CD14-positive monocyte (primary cell): ENCODE measurements around the gene RAN. TPM values are rescaled to one million over a fixed set of nuclear protein-coding genes. Genes with fewer than 3 reads are reported as not detected.

Experiments used
- DNase-seq, 3 donors: peaks; one replicate each; pipeline ENCODE4 v3.0.0-alpha.2; 2011 to 2022
- H2AFZ ChIP-seq: 2 replicates; pipeline ENCODE4 v1.6.0; 2012; ENCODE audit warnings: mild to moderate bottlenecking, low read depth, low read length, inconsistent platforms; ENCODE audit not compliant: insufficient read depth, poor library complexity, severe bottlenecking
- H3K27ac ChIP-seq, 2 donors: 1 replicate in 1 of 2; 2 replicates in 1 of 2; pipeline ENCODE4 v1.5.1; 2012 to 2013; ENCODE audit warnings: low read length in 2 of 2, control low read depth in 1 of 2, inconsistent platforms in 1 of 2, low read depth in 1 of 2, mild to moderate bottlenecking in 1 of 2
- H3K27me3 ChIP-seq, 2 donors: one replicate each; pipeline versions ENCODE4 v1.6.0 to v1.6.1; 2011 to 2013; ENCODE audit warnings: low read length in 2 of 2; ENCODE audit not compliant: control insufficient read depth in 2 of 2, insufficient read depth in 2 of 2
- H3K36me3 ChIP-seq, 2 donors: replicated peaks in 1 of 2; 1 replicate in 1 of 2; 2 replicates in 1 of 2; pipeline versions ENCODE4 v1.5.1 to v1.6.1; 2012 to 2013; ENCODE audit warnings: low read length in 2 of 2, control low read depth in 1 of 2, inconsistent platforms in 1 of 2, mild to moderate bottlenecking in 1 of 2; ENCODE audit not compliant: insufficient read depth in 2 of 2, control insufficient read depth in 1 of 2
- H3K4me1 ChIP-seq, 2 donors: 1 replicate in 1 of 2; 2 replicates in 1 of 2; pipeline versions ENCODE4 v1.5.1 to v1.6.1; 2012 to 2013; ENCODE audit warnings: low read length in 2 of 2, control low read depth in 1 of 2, inconsistent platforms in 1 of 2, mild to moderate bottlenecking in 1 of 2, moderate library complexity in 1 of 2; ENCODE audit not compliant: insufficient read depth in 2 of 2, control insufficient read depth in 1 of 2
- H3K4me2 ChIP-seq: replicated peaks from 2 replicates; pipeline ENCODE3; 2012; ENCODE audit warnings: low read length, moderate library complexity, mild to moderate bottlenecking; ENCODE audit not compliant: poor library complexity, severe bottlenecking; ENCODE audit errors: extremely low read depth
- H3K4me3 ChIP-seq, 3 experiments: fragments of 200-600 bp in 1 of 3; sonication (generic) in 1 of 3; replicated peaks in 1 of 3; 1 replicate in 2 of 3; 2 replicates in 1 of 3; pipeline ENCODE4 v1.5.1; 2011 to 2013; ENCODE audit warnings: low read length in 3 of 3, mild to moderate bottlenecking in 3 of 3, control low read depth in 2 of 3, low read depth in 2 of 3, inconsistent platforms in 1 of 3, moderate library complexity in 1 of 3
- H3K79me2 ChIP-seq: 2 replicates; pipeline ENCODE4 v1.6.0; 2012; ENCODE audit warnings: mild to moderate bottlenecking, control low read depth, inconsistent platforms, low read length, moderate library complexity; ENCODE audit not compliant: insufficient read depth
- H3K9ac ChIP-seq: 2 replicates; pipeline ENCODE4 v1.6.0; 2017; ENCODE audit warnings: low read length, mild to moderate bottlenecking; ENCODE audit not compliant: insufficient read depth, poor library complexity, severe bottlenecking
- H3K9me3 ChIP-seq, 2 donors: replicated peaks in 1 of 2; 1 replicate in 1 of 2; 2 replicates in 1 of 2; pipeline versions ENCODE4 v1.5.1 to v1.6.1; 2012 to 2013; ENCODE audit warnings: low read length in 2 of 2, control low read depth in 1 of 2; ENCODE audit not compliant: control insufficient read depth in 1 of 2, insufficient read depth in 1 of 2
- H4K20me1 ChIP-seq: 2 replicates; pipeline ENCODE4 v1.6.0; 2012; ENCODE audit warnings: mild to moderate bottlenecking, low read length, control low read depth, moderate library complexity; ENCODE audit not compliant: insufficient read depth
- H3K27ac Mint-ChIP-seq, 7 donors: one replicate each; pipeline ENCODE4 v1.8.0; 2020; ENCODE audit warnings: mild to moderate bottlenecking in 7 of 7, mixed read lengths in 7 of 7, moderate library complexity in 6 of 7, inconsistent platforms in 2 of 7
- H3K27me3 Mint-ChIP-seq, 3 donors: one replicate each; pipeline ENCODE4 v1.8.0; 2021 to 2022; ENCODE audit warnings: low read depth in 3 of 3, mild to moderate bottlenecking in 3 of 3, mixed read lengths in 3 of 3, moderate library complexity in 3 of 3, inconsistent platforms in 1 of 3
- H3K36me3 Mint-ChIP-seq, 2 donors: one replicate each; pipeline ENCODE4 v1.8.0; 2020; ENCODE audit warnings: mixed read lengths in 2 of 2, inconsistent platforms in 1 of 2, mild to moderate bottlenecking in 1 of 2
- H3K4me1 Mint-ChIP-seq: one replicate; pipeline ENCODE4 v1.8.0; 2020; ENCODE audit warnings: mild to moderate bottlenecking, mixed read lengths
- H3K4me3 Mint-ChIP-seq, 2 donors: one replicate each; pipeline ENCODE4 v1.8.0; 2020; ENCODE audit warnings: mild to moderate bottlenecking in 2 of 2, mixed read lengths in 2 of 2, moderate library complexity in 1 of 2
- H3K9me3 Mint-ChIP-seq, 7 donors: one replicate each; pipeline ENCODE4 v1.8.0; 2020 to 2022; ENCODE audit warnings: mixed read lengths in 7 of 7, mild to moderate bottlenecking in 6 of 7, moderate library complexity in 6 of 7, inconsistent platforms in 2 of 7
- WGBS: methylation state at CpG from one replicate; pipeline ENCODE4 v1.1.5; 2013; ENCODE audit warnings: missing lambda C conversion rate; ENCODE audit not compliant: insufficient coverage; 5-methylcytosine and 5-hydroxymethylcytosine counted together
- intact Hi-C, 2 donors: fragments of 100-400 bp; cut with micrococcal nuclease; formaldehyde crosslinking; loops; one replicate each; pipeline versions ENCODE4 v1.15.0 to v1.15.1; 2023
- polyA plus RNA-seq, 3 donors: library from polyadenylated mRNA; depleted of rRNA in 1 of 3; unstranded in 2 of 3; stranded (reverse) in 1 of 3; fragments of 300-500 nt in 2 of 3; fragments of >200 nt in 1 of 3; fragmentation: Illumina TruSeq in 2 of 3; gene quantifications; 1 replicate in 2 of 3; 2 replicates in 1 of 3; pipeline ENCODE4 v1.2.3, GENCODE V29; 2012 to 2021
- TF ChIP-seq, protein P1 (sequence below): fragments of 200-600 bp; IDR thresholded peaks from one replicate; pipeline ENCODE4 v1.8.0; 2022; ENCODE audit warnings: antibody characterized with exemption, mild to moderate bottlenecking

Gene RAN
- polyA plus RNA-seq, 3 donors = 197 to 443 (median 366) TPM

DNA sequence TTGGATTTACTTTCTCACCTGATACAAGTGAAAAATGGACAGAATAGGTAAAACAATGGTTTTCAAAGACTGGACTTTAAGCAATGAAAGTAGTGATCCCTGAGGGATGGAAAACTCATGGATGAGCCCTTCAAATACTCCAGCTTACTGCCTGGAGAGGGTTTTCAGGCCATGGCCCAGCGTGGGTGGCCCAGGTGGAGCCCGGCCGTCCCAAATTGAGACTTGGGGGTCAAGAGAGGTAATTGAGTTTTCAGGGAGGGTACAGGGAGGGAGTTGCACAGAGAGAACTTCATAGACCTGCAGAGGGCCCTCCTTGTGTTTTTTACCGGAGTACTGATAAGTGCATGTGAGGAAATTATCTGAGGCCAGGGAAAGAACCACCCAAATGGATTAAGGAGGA is 37.2 kb downstream of the RAN start:
- H3K79me2 ChIP-seq = no peaks in the 10 kb centered on the region
- H3K4me1 ChIP-seq = no peaks in the 10 kb centered on the region
- no peak for DNase-seq
- 96% methylated on average over 4 of the region's 4 CpGs for WGBS
- H2AFZ ChIP-seq = no peak overlapping the region
- no peaks in the 10 kb centered on the region for H4K20me1 ChIP-seq
- Mint-ChIP-seq H3K36me3 (no peaks in the 10 kb centered on the region), H3K4me1 (no peaks in the 10 kb centered on the region), H3K4me3 (no peak overlapping the region), H3K27me3 (peaks cover 5 to 8% (median 7%) of the 10 kb centered on the region in 3 donors), H3K9me3 (peaks cover 10 to 33% (median 21%) of the 10 kb centered on the region in 7 donors), H3K27ac (no peak overlapping the region)
- H3K4me2 ChIP-seq = no peak overlapping the region
- H3K27me3 ChIP-seq = peaks cover 0 to 2% of the 10 kb centered on the region in 2 donors
- intact Hi-C loops = no loop called here
- TF ChIP-seq, protein P1, sequence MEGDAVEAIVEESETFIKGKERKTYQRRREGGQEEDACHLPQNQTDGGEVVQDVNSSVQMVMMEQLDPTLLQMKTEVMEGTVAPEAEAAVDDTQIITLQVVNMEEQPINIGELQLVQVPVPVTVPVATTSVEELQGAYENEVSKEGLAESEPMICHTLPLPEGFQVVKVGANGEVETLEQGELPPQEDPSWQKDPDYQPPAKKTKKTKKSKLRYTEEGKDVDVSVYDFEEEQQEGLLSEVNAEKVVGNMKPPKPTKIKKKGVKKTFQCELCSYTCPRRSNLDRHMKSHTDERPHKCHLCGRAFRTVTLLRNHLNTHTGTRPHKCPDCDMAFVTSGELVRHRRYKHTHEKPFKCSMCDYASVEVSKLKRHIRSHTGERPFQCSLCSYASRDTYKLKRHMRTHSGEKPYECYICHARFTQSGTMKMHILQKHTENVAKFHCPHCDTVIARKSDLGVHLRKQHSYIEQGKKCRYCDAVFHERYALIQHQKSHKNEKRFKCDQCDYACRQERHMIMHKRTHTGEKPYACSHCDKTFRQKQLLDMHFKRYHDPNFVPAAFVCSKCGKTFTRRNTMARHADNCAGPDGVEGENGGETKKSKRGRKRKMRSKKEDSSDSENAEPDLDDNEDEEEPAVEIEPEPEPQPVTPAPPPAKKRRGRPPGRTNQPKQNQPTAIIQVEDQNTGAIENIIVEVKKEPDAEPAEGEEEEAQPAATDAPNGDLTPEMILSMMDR = no peak
- no peak overlapping the region for H3K9ac ChIP-seq
- H3K27ac ChIP-seq = no peak overlapping the region
- no peaks in the 10 kb centered on the region for H3K36me3 ChIP-seq
- no peak overlapping the region for H3K4me3 ChIP-seq
- H3K9me3 ChIP-seq = peaks cover 4 to 16% of the 10 kb centered on the region in 2 donors

- Histone ChIP-seq H3K27ac (no peak overlapping the region), H2AFZ (no peak overlapping the region), H3K36me3 (no peaks in the 10 kb centered on the region), H3K27me3 (peaks cover 3 to 12% of the 10 kb centered on the region in 2 donors), H3K4me1 (no peaks in the 10 kb centered on the region), H3K4me2 (no peak overlapping the region), H3K79me2 (no peaks in the 10 kb centered on the region), H4K20me1 (no peaks in the 10 kb centered on the region), H3K9me3 (peaks cover 4 to 16% of the 10 kb centered on the region in 2 donors), H3K9ac (no peak overlapping the region), H3K4me3 (no peak overlapping the region)
- DNase-seq = no peak
- intact Hi-C loops = loop anchor here in 1 of 2 donors (10.0 kb wide), 2 partner anchors 544 to 924 kb away; no protein-coding TSS in a partner anchor
- peaks cover 10 to 33% (median 21%) of the 10 kb centered on the region in 7 donors for H3K9me3 Mint-ChIP-seq
- peaks cover 11 to 20% (median 16%) of the 10 kb centered on the region in 3 donors for H3K27me3 Mint-ChIP-seq
- WGBS = no CpG with 5 or more reads among the region's 1 CpG
- H3K36me3 Mint-ChIP-seq = no peaks in the 10 kb centered on the region
- H3K4me3 Mint-ChIP-seq = no peak overlapping the region
- no peak overlapping the region for H3K27ac Mint-ChIP-seq
- H3K4me1 Mint-ChIP-seq = peaks cover 2% of the 10 kb centered on the region
- TF ChIP-seq, protein P1 = no peak
Measured at GRCh38 chr12:130911193-130911592, 39.3 kb downstream of the RAN start.
